ENCODE results near the gene SLC25A47.
"Not testable (repeated sequence)": the region's sequence is repeated elsewhere in the genome, so short reads cannot be mapped to it uniquely, and the experiment has no call there.

Gene SLC25A47

GRCh38 chr14:100290607-100291304, 32.4 kb upstream of the SLC25A47 start:
- no peak for DNase-seq

- no peak for DNase-seq
These were observed 31.6 kb upstream of the SLC25A47 start for GRCh38 chr14:100291305-100292075.

GRCh38 chr14:100292301-100292775, 30.8 kb upstream of the SLC25A47 start:
- no peak for DNase-seq

GRCh38 chr14:100292776-100293461, 30.2 kb upstream of the SLC25A47 start:
- DNase-seq = no peak

GRCh38 chr14:100293497-100294212, 29.5 kb upstream of the SLC25A47 start:
- no peak for DNase-seq

- no peak for DNase-seq
These were observed 28.8 kb upstream of the SLC25A47 start for GRCh38 chr14:100294213-100294962.

- no peak for DNase-seq
These were observed 28.2 kb upstream of the SLC25A47 start for GRCh38 chr14:100294963-100295330.

- no peak for DNase-seq
These were observed 27.6 kb upstream of the SLC25A47 start for GRCh38 chr14:100295376-100296105.

GRCh38 chr14:100296106-100296651, 27.0 kb upstream of the SLC25A47 start:
- DNase-seq = no peak

GRCh38 chr14:100296729-100297128, 26.4 kb upstream of the SLC25A47 start:
- not testable (repeated sequence) for DNase-seq

GRCh38 chr14:100297320-100298300, 25.5 kb upstream of the SLC25A47 start:
- no peak for DNase-seq

GRCh38 chr14:100298551-100299237, 24.4 kb upstream of the SLC25A47 start:
- DNase-seq = no peak

- no peak for DNase-seq
These were observed 23.9 kb upstream of the SLC25A47 start for GRCh38 chr14:100299238-100299560.

- DNase-seq = no peak
These were observed 20.5 kb upstream of the SLC25A47 start for GRCh38 chr14:100302616-100303015.

GRCh38 chr14:100303179-100303578, 20.0 kb upstream of the SLC25A47 start:
- DNase-seq = no peak

- no peak for DNase-seq
These were observed 19.2 kb upstream of the SLC25A47 start for GRCh38 chr14:100303925-100304324.

GRCh38 chr14:100304825-100305323, 18.3 kb upstream of the SLC25A47 start:
- DNase-seq = no peak

- DNase-seq = no peak
These were observed 17.6 kb upstream of the SLC25A47 start for GRCh38 chr14:100305324-100306100.

Measured in activated CD4-positive, alpha-beta T cell treated with anti-CD3 and anti-CD28 coated beads, Interleukin-2, amount 50 U/mL, for 16 hours (primary cell).